NCI-H2227 (cell line): Measurements from ENCODE around the gene TMEM185A.
"Not testable (repeated sequence)": the region's sequence is repeated elsewhere in the genome, so short reads cannot be mapped to it uniquely, and the experiment has no call there.

Experiments used
- DNase-seq: peaks from one replicate; lab custom pipeline; 2025; ENCODE audit not compliant: unreplicated experiment; lab: John Stamatoyannopoulos, UW

TMEM185A gene

GRCh38 chrX:149626829-149627228 lies 4.8 kb downstream of the TMEM185A start:
- DNase-seq, result not testable (repeated sequence)

DNA sequence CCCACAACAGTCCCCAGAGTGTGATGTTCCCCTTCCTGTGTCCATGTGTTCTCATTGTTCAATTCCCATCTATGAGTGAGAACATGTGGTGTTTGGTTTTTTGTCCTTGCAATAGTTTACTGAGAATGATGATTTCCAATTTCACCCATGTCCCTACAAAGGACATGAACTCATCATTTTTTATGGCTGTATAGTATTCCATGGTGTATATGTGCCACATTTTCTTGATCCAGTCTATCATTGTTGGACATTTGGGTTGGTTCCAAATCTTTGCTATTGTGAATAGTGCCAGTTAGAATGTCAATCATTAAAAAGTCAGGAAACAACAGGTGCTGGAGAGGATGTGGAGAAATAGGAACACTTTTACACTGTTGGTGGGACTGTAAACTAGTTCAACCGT lies 11.9 kb downstream of the TMEM185A start:
- not testable (repeated sequence) for DNase-seq

DNA sequence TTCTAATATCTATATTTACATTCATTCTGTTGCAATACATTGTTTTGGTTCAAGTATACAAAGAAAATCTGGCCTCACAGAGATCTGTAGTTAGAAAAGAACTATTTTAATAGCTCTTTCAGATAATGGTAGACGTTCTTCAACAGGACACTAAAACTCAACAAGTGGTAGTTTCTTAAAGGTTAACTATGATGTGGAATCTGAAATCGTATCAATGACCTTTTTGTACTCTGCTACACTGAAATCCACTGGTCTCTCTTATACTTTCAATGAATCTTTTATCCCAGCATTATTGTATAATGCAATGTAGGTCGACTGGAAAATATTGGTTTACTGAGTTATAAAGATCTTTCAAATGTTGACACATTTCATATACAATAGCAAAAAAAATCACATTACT lies 12.7 kb downstream of the TMEM185A start:
- DNase-seq, result no peak

- DNase-seq, result no peak
These were observed 19.9 kb downstream of the TMEM185A start for GRCh38 chrX:149611623-149612175.

- DNase-seq, result no peak
These were observed 21.1 kb downstream of the TMEM185A start for GRCh38 chrX:149610511-149610910.

- no peak for DNase-seq
These were observed 23.9 kb downstream of the TMEM185A start for GRCh38 chrX:149607699-149608098.

GRCh38 chrX:149605248-149605885 lies 26.2 kb downstream of the TMEM185A start:
- not testable (repeated sequence) for DNase-seq

GRCh38 chrX:149598603-149599002 lies 33.0 kb downstream of the TMEM185A start:
- not testable (repeated sequence) for DNase-seq

DNA sequence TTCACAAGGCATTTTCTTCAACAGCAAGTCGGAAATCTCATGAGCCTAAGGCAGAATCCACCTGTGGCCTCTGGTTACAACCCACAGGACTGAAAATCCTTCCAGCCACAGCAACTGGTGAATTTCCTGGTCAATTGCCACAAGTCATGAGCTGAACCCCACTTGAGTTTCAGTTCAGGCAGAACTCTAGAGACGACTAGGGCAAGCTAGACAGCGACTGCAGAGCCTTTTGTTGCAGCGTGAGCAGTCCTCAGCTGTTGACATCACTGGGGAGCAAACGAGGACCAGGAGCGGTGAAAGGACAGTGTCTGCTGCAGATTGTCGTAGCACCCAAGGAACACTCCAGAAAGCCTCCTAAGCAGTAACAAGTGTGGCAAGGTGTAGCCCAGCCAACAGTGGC lies 35.6 kb downstream of the TMEM185A start:
- not testable (repeated sequence) for DNase-seq

GRCh38 chrX:149595214-149595613 lies 36.4 kb downstream of the TMEM185A start, which contains the start of gene HSFX2:
Gene HSFX2 (minus strand): TSS chrX:149595314. CDS start chrX:149594700, 614 bp downstream.
- not testable (repeated sequence) for DNase-seq

DNA sequence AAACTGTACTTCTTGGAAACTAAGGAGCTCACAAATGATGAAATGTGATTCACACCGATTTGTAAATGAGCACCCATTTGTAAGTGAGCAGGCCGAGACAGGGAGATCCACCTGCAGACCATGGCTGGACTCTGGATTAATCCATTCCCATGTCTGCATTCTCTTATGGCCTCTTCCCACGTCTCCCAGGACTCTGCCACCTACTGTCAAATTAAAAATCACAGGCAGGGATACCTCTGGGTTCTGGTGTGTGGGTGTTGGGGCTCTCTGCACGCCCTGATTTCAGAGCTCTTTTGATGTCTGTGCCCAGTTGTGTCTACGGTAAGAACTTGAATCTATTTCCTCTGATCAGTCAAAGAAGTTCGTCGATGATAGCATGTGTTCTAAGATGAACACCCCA lies 40.6 kb downstream of the TMEM185A start:
- DNase-seq, result not testable (repeated sequence)

DNA sequence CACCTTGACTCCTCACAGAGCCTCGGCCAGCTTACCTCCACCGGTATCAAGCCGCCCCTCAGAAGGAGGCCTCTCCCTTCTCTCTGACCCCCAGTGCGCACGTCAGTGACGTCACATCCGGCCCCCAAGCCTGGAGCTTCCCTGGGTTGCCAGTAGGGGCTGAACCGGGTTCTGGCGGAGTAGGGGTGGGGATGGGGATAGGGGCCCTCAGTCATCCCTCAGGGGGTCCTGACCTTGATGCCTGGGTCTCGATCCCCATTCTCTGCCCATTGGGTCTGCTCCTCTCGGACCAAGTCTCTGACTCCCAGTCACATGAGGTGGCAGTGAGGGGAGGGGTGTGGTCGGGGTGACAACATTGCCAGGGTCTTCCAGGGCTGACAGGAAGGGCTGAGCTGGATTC lies 44.2 kb downstream of the TMEM185A start, which contains the start of gene MAGEA9B:
Gene MAGEA9B, minus strand, starts transcription at position 101 of the 400 bp plus-strand sequence. CDS start 4,280 bp downstream, outside the sequence.
- DNase-seq, result not testable (repeated sequence)

- not testable (repeated sequence) for DNase-seq
These were observed 46.0 kb downstream of the TMEM185A start for GRCh38 chrX:149585631-149586030.

GRCh38 chrX:149573456-149573855 lies 58.1 kb downstream of the TMEM185A start:
- DNase-seq, result not testable (repeated sequence)

DNA sequence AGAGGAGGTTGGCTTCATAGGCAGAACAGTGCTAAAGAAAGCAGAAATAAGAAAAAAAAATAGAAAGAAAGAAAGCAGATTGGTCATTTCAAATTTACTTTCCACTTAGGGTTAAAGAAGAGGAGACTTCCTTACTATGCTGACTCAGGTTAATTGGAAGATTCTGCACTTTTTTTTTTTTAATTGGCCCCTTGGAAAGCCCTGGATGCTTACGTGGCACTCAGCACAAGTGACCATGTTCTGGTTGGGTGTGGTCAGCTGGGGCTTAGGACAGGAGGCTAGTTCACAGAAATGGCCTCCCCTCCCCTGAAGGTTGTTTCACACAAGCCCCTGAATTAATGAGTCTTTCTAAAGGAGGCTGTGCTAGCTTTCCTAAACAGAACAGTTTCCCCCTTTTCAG lies 58.8 kb downstream of the TMEM185A start:
- no peak for DNase-seq

DNA sequence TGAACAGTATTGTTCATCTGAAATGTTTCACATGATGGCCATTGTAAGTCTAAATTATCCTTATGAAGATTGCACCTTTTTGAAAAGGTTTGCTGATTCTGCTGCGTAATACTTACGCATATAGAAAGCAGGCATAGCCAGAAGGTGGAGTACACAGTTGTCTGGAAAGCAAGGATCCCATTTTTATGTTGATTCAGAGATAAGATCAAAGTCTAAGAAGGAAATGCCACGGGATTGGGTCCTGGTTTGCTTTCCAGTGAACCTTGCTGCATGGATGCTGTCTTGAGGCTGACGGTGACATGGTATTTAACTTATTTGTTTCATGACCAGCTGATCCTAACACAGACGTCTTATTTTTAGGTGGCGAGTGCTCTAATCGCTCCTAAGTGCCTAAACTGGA lies 59.8 kb downstream of the TMEM185A start:
- no peak for DNase-seq

GRCh38 chrX:149570668-149571067 lies 60.9 kb downstream of the TMEM185A start:
- no peak for DNase-seq

- no peak for DNase-seq
These were observed 61.8 kb downstream of the TMEM185A start for GRCh38 chrX:149569770-149570169.

DNA sequence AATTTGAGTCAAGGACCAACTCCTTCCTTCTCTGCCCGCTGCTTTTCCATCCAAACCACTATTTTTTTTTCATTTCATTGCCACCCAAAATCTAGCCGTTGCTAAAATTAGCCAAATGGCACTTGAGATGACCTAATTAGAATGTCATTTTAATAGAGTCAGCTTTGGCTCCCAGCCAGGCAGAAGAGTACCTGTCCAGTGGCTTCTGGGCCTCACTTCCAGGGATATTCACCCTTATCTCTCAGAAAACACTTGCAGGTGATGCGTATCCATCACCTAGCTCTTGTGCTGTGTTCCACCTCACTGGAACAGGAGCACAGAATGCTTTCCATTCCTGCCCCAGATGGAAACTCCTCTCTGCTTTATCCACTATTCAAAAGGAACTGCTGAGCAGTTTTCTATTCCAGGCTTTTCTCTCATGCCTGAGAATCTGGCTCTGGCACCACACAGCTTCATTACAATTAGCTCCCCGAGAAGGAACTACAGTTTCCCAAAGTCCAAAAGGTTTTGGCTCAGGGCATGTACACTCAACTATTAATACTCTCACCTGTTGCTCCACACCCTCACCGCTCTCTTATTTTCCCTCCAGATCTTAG lies 62.8 kb downstream of the TMEM185A start:
- DNase-seq, result no peak

DNA sequence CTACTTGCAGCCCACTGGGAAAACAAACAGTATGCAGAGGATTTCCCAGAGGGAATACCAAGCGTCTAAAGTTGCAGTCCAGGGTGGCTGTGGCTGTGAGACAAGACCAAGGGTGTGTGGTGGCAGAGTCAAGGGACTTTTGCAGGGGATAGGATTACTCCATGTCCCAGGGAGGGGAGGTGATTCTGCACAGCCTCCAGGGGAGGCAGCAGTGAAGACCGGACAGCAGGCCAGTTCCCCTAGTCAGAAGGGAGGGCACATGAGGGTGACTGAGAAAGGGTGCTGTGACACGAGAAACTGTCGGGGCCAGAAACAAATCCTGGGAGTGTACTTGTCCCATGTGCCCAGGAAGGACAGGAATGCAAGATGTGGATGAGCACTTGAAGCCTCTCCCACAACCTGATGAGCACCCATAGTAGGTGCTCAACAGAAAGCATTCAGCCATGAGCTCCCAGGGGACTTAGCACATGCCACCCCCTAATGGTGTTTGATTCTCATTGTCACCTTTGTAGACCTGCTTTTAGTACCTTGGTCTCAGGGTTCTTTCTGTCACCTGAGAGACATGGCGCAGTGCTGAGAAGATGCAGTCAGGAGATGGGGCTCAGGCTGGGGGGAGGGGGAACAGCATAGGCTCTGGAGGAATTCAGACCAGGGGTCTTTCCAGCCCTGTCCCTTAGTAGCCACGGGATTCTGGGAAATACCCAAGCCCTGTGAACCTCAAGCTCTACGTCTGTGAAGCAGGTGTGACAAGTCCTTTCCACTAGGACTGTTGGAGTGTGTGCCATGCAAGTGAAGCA lies 63.8 kb downstream of the TMEM185A start:
- no peak for DNase-seq

DNA sequence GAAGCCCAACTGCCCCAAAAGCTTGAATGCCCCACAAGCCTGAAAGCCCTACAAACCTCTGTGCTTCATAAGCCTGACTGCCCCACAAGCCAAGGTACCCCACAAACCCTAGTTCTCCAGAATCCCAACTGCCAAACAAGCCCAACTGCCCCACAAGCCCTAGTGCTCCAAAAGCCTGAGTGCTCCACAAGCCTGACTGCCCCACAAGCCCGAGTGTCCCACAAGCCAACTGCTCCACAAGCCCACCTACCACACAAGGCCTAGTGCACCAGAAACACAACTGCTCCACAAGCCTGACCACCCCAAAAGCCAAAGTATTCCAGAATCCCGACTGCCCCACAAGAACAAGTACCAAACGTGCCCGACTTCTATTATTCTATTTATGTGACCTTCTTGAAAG lies 68.2 kb downstream of the TMEM185A start:
- no peak for DNase-seq
